ENCODE measurements around the gene MISP3. TPM values are rescaled to one million over a fixed set of nuclear protein-coding genes. Genes with fewer than 3 reads are reported as not detected.

The MISP3 gene
- total RNA-seq, 1 experiment from 2014 or later = 0.54 TPM

DNA sequence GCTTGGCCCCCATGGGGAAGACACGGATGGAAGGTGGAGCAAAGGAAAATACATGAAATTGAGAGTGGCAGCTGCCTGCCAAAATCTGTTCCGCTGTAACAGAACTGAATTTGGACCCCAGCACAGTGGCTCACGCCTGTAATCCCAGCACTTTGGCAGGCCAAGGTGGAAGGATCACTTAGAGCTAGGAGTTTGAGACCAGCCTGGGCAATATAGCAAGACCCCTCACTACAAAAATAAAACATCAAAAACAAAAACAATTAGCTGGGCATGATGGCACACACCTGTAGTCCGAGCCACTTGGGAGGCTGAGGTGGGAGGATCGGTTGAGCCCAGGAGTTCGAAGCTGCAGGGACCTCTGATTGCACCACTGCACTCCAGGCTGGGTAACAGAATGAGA is 20.1 kb upstream of the MISP3 start:
- intact Hi-C loops (cut with micrococcal nuclease) = no loop called here
- Mint-ChIP-seq H3K4me3 (ENCODE audit: unreplicated experiment) (no peak overlapping the region), H3K4me1 (ENCODE audit: insufficient read depth, unreplicated experiment) (no peaks in the 10 kb centered on the region), H3K27ac (ENCODE audit: low read depth, unreplicated experiment) (no peak overlapping the region), H3K9me3 (ENCODE audit: unreplicated experiment) (no peaks in the 10 kb centered on the region), H3K27me3 (ENCODE audit: insufficient read depth, unreplicated experiment) (no peaks in the 10 kb centered on the region), H3K36me3 (ENCODE audit: insufficient read depth, unreplicated experiment) (peaks cover 5% of the 10 kb centered on the region)
- no peak for DNase-seq (ENCODE audit: unreplicated experiment)
- POLR2A ChIA-PET = no interaction called here
- TF ChIP-seq, protein P1, sequence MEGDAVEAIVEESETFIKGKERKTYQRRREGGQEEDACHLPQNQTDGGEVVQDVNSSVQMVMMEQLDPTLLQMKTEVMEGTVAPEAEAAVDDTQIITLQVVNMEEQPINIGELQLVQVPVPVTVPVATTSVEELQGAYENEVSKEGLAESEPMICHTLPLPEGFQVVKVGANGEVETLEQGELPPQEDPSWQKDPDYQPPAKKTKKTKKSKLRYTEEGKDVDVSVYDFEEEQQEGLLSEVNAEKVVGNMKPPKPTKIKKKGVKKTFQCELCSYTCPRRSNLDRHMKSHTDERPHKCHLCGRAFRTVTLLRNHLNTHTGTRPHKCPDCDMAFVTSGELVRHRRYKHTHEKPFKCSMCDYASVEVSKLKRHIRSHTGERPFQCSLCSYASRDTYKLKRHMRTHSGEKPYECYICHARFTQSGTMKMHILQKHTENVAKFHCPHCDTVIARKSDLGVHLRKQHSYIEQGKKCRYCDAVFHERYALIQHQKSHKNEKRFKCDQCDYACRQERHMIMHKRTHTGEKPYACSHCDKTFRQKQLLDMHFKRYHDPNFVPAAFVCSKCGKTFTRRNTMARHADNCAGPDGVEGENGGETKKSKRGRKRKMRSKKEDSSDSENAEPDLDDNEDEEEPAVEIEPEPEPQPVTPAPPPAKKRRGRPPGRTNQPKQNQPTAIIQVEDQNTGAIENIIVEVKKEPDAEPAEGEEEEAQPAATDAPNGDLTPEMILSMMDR (IDR thresholded peaks at IDR 0.05; ENCODE audit: unreplicated experiment) = no peak
- CTCF ChIA-PET = interaction anchor here (0.5 to 1.2 kb wide), 5 partner anchors 9 to 96 kb away, joined by 3 read pairs; no protein-coding TSS in a partner anchor
- BruUV-seq (replicated peaks) = no TSS peak

DNA sequence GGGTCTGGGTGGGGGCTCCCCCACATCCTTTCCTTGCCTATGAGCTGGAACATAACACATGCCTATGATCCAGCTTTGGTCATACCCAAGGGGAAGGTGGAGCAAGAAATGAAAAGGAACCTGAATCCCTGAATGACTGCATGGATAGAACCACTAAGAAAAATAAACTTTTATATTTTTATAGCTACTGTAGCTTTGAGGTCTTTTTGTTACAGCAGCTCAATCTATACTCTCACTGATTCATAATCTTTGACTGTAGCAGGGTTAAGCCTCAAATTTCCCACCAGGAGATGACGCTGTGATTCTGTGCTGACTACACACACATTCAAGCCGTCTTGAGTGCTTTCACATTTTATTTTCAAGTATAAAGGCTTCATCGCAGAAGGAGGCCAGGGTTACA is 19.6 kb upstream of the MISP3 start:
- Mint-ChIP-seq H3K4me3 (ENCODE audit: unreplicated experiment) (no peak overlapping the region), H3K4me1 (ENCODE audit: insufficient read depth, unreplicated experiment) (peaks cover 4% of the 10 kb centered on the region), H3K27ac (ENCODE audit: low read depth, unreplicated experiment) (no peak overlapping the region), H3K36me3 (ENCODE audit: insufficient read depth, unreplicated experiment) (peaks cover 5% of the 10 kb centered on the region), H3K27me3 (ENCODE audit: insufficient read depth, unreplicated experiment) (peaks cover 3% of the 10 kb centered on the region), H3K9me3 (ENCODE audit: unreplicated experiment) (no peaks in the 10 kb centered on the region)
- POLR2A ChIA-PET = no interaction called here
- DNase-seq (ENCODE audit: unreplicated experiment) = no peak
- intact Hi-C loops (cut with micrococcal nuclease) = no loop called here
- CTCF ChIA-PET = interaction anchor here (0.6 to 1.2 kb wide), 5 partner anchors 11 to 96 kb away, joined by 3 to 4 read pairs (median 3); no protein-coding TSS in a partner anchor
- no TSS peak for BruUV-seq (replicated peaks)
- TF ChIP-seq, protein P1 (IDR thresholded peaks at IDR 0.05; ENCODE audit: unreplicated experiment) = no peak

DNA sequence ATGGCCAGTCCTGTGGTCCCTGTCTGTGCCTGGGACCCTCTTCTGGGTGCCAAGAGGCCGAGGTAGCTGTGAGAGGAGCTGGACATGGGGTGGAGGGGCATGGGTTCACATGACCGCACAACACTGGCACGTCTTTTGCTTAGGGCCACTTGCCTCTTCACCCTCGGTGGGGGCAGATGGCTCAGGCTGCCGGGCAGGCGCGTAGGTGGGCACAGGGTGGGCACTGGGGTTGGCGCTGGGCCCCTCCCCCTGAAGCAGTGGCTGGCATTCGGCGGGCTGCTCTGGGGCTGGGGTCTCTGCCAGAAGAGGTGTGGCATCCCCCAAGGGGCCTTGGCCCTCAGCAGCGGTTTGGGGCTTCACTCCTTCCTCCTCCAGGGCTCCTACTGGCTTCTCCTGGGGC is 19.1 kb upstream of the MISP3 start:
- no TSS peak for BruUV-seq (replicated peaks)
- Mint-ChIP-seq H3K27me3 (ENCODE audit: insufficient read depth, unreplicated experiment) (peaks cover 7% of the 10 kb centered on the region), H3K4me1 (ENCODE audit: insufficient read depth, unreplicated experiment) (peaks cover 9% of the 10 kb centered on the region), H3K27ac (ENCODE audit: low read depth, unreplicated experiment) (no peak overlapping the region), H3K4me3 (ENCODE audit: unreplicated experiment) (no peak overlapping the region), H3K9me3 (ENCODE audit: unreplicated experiment) (no peaks in the 10 kb centered on the region), H3K36me3 (ENCODE audit: insufficient read depth, unreplicated experiment) (peaks cover 3% of the 10 kb centered on the region)
- TF ChIP-seq, protein P1 (IDR thresholded peaks at IDR 0.05; ENCODE audit: unreplicated experiment) = no peak
- intact Hi-C loops (cut with micrococcal nuclease) = no loop called here
- ChIA-PET POLR2A (no interaction called here), CTCF (interaction anchor here (0.6 to 1.2 kb wide), 4 partner anchors 11 to 97 kb away, joined by 3 to 4 read pairs (median 3); no protein-coding TSS in a partner anchor)
- DNase-seq (ENCODE audit: unreplicated experiment) = no peak

DNA sequence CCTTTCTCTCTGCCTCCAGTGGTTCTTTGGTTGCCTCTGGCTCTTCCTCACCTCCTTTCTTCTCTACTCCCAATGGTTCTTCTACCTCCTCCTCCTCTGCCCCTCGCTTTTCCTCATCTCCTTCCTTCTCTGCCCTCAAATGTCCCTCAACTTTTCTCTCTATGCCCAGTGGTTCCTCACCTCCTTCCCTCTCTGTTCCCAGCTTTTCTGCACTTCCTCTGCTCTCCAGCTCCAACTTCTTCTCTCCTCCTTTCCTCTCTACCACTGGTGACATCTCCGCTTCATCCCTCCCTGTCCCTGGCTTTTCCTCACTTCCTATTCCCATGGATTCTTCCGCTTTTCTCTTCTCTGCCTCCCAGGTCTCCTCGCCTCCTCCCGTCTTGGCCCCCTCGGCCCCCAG is 18.5 kb upstream of the MISP3 start:
- Mint-ChIP-seq H3K4me3 (ENCODE audit: unreplicated experiment) (no peak overlapping the region), H3K27ac (ENCODE audit: low read depth, unreplicated experiment) (no peak overlapping the region), H3K27me3 (ENCODE audit: insufficient read depth, unreplicated experiment) (peaks cover 13% of the 10 kb centered on the region), H3K4me1 (ENCODE audit: insufficient read depth, unreplicated experiment) (peaks cover 13% of the 10 kb centered on the region), H3K36me3 (ENCODE audit: insufficient read depth, unreplicated experiment) (peaks cover 4% of the 10 kb centered on the region), H3K9me3 (ENCODE audit: unreplicated experiment) (no peaks in the 10 kb centered on the region)
- TF ChIP-seq, protein P1 (IDR thresholded peaks at IDR 0.05; ENCODE audit: unreplicated experiment) = no peak
- no TSS peak for BruUV-seq (replicated peaks)
- POLR2A ChIA-PET = no interaction called here
- intact Hi-C loops (cut with micrococcal nuclease) = no loop called here
- CTCF ChIA-PET = interaction anchor here (0.7 to 1.2 kb wide), 2 partner anchors 18 to 24 kb away, joined by 3 to 6 read pairs; partner anchors contain the start of gene MISP3
- DNase-seq (ENCODE audit: unreplicated experiment) = no peak

Measured in MCF 10A (cell line).